Measurements from ENCODE around the gene WEE2.

WEE2 gene

GRCh38 chr7:141708351-141708750 lies at the start of gene WEE2:
Gene WEE2, plus strand, starts transcription at chr7:141708353. Its CDS starts 406 bp downstream, at chr7:141708759.
- DNase-seq (ENCODE audit: low read depth): no peak
- H3K4me3 ChIP-seq (ENCODE audit: control insufficient read depth, low read depth, low read length): no peak within 1 kb of the TSS
- TF ChIP-seq CTCF (IDR thresholded peaks at IDR 0.05; ENCODE audit: control insufficient read depth, insufficient read depth, low read depth, low read length, missing control alignments): no peak

GRCh38 chr7:141659501-141659900 lies 48.7 kb upstream of the WEE2 start:
- no peak for TF ChIP-seq CTCF (IDR thresholded peaks at IDR 0.05; ENCODE audit: control insufficient read depth, insufficient read depth, low read depth, low read length, missing control alignments)
- no peak overlapping the region for H3K4me3 ChIP-seq (ENCODE audit: control insufficient read depth, low read depth, low read length)
- DNase-seq (ENCODE audit: low read depth): no peak

GRCh38 chr7:141660259-141660658 lies 47.9 kb upstream of the WEE2 start:
- TF ChIP-seq CTCF (IDR thresholded peaks at IDR 0.05; ENCODE audit: control insufficient read depth, insufficient read depth, low read depth, low read length, missing control alignments): no peak
- DNase-seq (ENCODE audit: low read depth): no peak
- H3K4me3 ChIP-seq (ENCODE audit: control insufficient read depth, low read depth, low read length): no peak overlapping the region

GRCh38 chr7:141663081-141663849 lies 44.9 kb upstream of the WEE2 start:
- DNase-seq (ENCODE audit: low read depth): no peak
- no peak for TF ChIP-seq CTCF (IDR thresholded peaks at IDR 0.05; ENCODE audit: control insufficient read depth, insufficient read depth, low read depth, low read length, missing control alignments)
- no peak overlapping the region for H3K4me3 ChIP-seq (ENCODE audit: control insufficient read depth, low read depth, low read length)

GRCh38 chr7:141664450-141664849 lies 43.7 kb upstream of the WEE2 start:
- no peak overlapping the region for H3K4me3 ChIP-seq (ENCODE audit: control insufficient read depth, low read depth, low read length)
- TF ChIP-seq CTCF (IDR thresholded peaks at IDR 0.05; ENCODE audit: control insufficient read depth, insufficient read depth, low read depth, low read length, missing control alignments): no peak
- no peak for DNase-seq (ENCODE audit: low read depth)

- TF ChIP-seq CTCF (IDR thresholded peaks at IDR 0.05; ENCODE audit: control insufficient read depth, insufficient read depth, low read depth, low read length, missing control alignments): no peak
- H3K4me3 ChIP-seq (ENCODE audit: control insufficient read depth, low read depth, low read length): no peak overlapping the region
- no peak for DNase-seq (ENCODE audit: low read depth)
Measured at GRCh38 chr7:141665208-141666035, 42.7 kb upstream of the WEE2 start.

Measured in AG09309 (cell line).